CD14-positive monocyte (primary cell): ENCODE data around the gene PER2. TPM values are rescaled to one million over a fixed set of nuclear protein-coding genes. Genes with fewer than 3 reads are reported as not detected.
A peak's percentile ranks its signal among the peaks of the same experiment; 100 is the strongest.

Experiments
- DNase-seq, 3 donors: peaks; one replicate each; pipeline ENCODE4 v3.0.0-alpha.2; 2011 to 2022
- H2AFZ ChIP-seq: 2 replicates; pipeline ENCODE4 v1.6.0; 2012; ENCODE audit warnings: mild to moderate bottlenecking, low read depth, low read length, inconsistent platforms; ENCODE audit not compliant: insufficient read depth, poor library complexity, severe bottlenecking
- H3K27ac ChIP-seq, 2 donors: 1 replicate in 1 of 2; 2 replicates in 1 of 2; pipeline ENCODE4 v1.5.1; 2012 to 2013; ENCODE audit warnings: low read length in 2 of 2, control low read depth in 1 of 2, inconsistent platforms in 1 of 2, low read depth in 1 of 2, mild to moderate bottlenecking in 1 of 2
- H3K27me3 ChIP-seq, 2 donors: one replicate each; pipeline versions ENCODE4 v1.6.0 to v1.6.1; 2011 to 2013; ENCODE audit warnings: low read length in 2 of 2; ENCODE audit not compliant: control insufficient read depth in 2 of 2, insufficient read depth in 2 of 2
- H3K36me3 ChIP-seq, 2 donors: replicated peaks in 1 of 2; 1 replicate in 1 of 2; 2 replicates in 1 of 2; pipeline versions ENCODE4 v1.5.1 to v1.6.1; 2012 to 2013; ENCODE audit warnings: low read length in 2 of 2, control low read depth in 1 of 2, inconsistent platforms in 1 of 2, mild to moderate bottlenecking in 1 of 2; ENCODE audit not compliant: insufficient read depth in 2 of 2, control insufficient read depth in 1 of 2
- H3K4me1 ChIP-seq, 2 donors: 1 replicate in 1 of 2; 2 replicates in 1 of 2; pipeline versions ENCODE4 v1.5.1 to v1.6.1; 2012 to 2013; ENCODE audit warnings: low read length in 2 of 2, control low read depth in 1 of 2, inconsistent platforms in 1 of 2, mild to moderate bottlenecking in 1 of 2, moderate library complexity in 1 of 2; ENCODE audit not compliant: insufficient read depth in 2 of 2, control insufficient read depth in 1 of 2
- H3K4me2 ChIP-seq: replicated peaks from 2 replicates; pipeline ENCODE3; 2012; ENCODE audit warnings: low read length, moderate library complexity, mild to moderate bottlenecking; ENCODE audit not compliant: poor library complexity, severe bottlenecking; ENCODE audit errors: extremely low read depth
- H3K4me3 ChIP-seq, 3 experiments: fragments of 200-600 bp in 1 of 3; sonication (generic) in 1 of 3; replicated peaks in 1 of 3; 1 replicate in 2 of 3; 2 replicates in 1 of 3; pipeline ENCODE4 v1.5.1; 2011 to 2013; ENCODE audit warnings: low read length in 3 of 3, mild to moderate bottlenecking in 3 of 3, control low read depth in 2 of 3, low read depth in 2 of 3, inconsistent platforms in 1 of 3, moderate library complexity in 1 of 3
- H3K79me2 ChIP-seq: 2 replicates; pipeline ENCODE4 v1.6.0; 2012; ENCODE audit warnings: mild to moderate bottlenecking, control low read depth, inconsistent platforms, low read length, moderate library complexity; ENCODE audit not compliant: insufficient read depth
- H3K9ac ChIP-seq: 2 replicates; pipeline ENCODE4 v1.6.0; 2017; ENCODE audit warnings: low read length, mild to moderate bottlenecking; ENCODE audit not compliant: insufficient read depth, poor library complexity, severe bottlenecking
- H3K9me3 ChIP-seq, 2 donors: replicated peaks in 1 of 2; 1 replicate in 1 of 2; 2 replicates in 1 of 2; pipeline versions ENCODE4 v1.5.1 to v1.6.1; 2012 to 2013; ENCODE audit warnings: low read length in 2 of 2, control low read depth in 1 of 2; ENCODE audit not compliant: control insufficient read depth in 1 of 2, insufficient read depth in 1 of 2
- H4K20me1 ChIP-seq: 2 replicates; pipeline ENCODE4 v1.6.0; 2012; ENCODE audit warnings: mild to moderate bottlenecking, low read length, control low read depth, moderate library complexity; ENCODE audit not compliant: insufficient read depth
- H3K27ac Mint-ChIP-seq, 7 donors: one replicate each; pipeline ENCODE4 v1.8.0; 2020; ENCODE audit warnings: mild to moderate bottlenecking in 7 of 7, mixed read lengths in 7 of 7, moderate library complexity in 6 of 7, inconsistent platforms in 2 of 7
- H3K27me3 Mint-ChIP-seq, 3 donors: one replicate each; pipeline ENCODE4 v1.8.0; 2021 to 2022; ENCODE audit warnings: low read depth in 3 of 3, mild to moderate bottlenecking in 3 of 3, mixed read lengths in 3 of 3, moderate library complexity in 3 of 3, inconsistent platforms in 1 of 3
- H3K36me3 Mint-ChIP-seq, 2 donors: one replicate each; pipeline ENCODE4 v1.8.0; 2020; ENCODE audit warnings: mixed read lengths in 2 of 2, inconsistent platforms in 1 of 2, mild to moderate bottlenecking in 1 of 2
- H3K4me1 Mint-ChIP-seq: one replicate; pipeline ENCODE4 v1.8.0; 2020; ENCODE audit warnings: mild to moderate bottlenecking, mixed read lengths
- H3K4me3 Mint-ChIP-seq, 2 donors: one replicate each; pipeline ENCODE4 v1.8.0; 2020; ENCODE audit warnings: mild to moderate bottlenecking in 2 of 2, mixed read lengths in 2 of 2, moderate library complexity in 1 of 2
- H3K9me3 Mint-ChIP-seq, 7 donors: one replicate each; pipeline ENCODE4 v1.8.0; 2020 to 2022; ENCODE audit warnings: mixed read lengths in 7 of 7, mild to moderate bottlenecking in 6 of 7, moderate library complexity in 6 of 7, inconsistent platforms in 2 of 7
- CTCF ChIP-seq: fragments of 200-600 bp; IDR thresholded peaks from one replicate; pipeline ENCODE4 v1.8.0; 2022; ENCODE audit warnings: antibody characterized with exemption, mild to moderate bottlenecking
- WGBS: methylation state at CpG from one replicate; pipeline ENCODE4 v1.1.5; 2013; ENCODE audit warnings: missing lambda C conversion rate; ENCODE audit not compliant: insufficient coverage; 5-methylcytosine and 5-hydroxymethylcytosine counted together
- intact Hi-C, 2 donors: fragments of 100-400 bp; cut with micrococcal nuclease; formaldehyde crosslinking; loops; one replicate each; pipeline versions ENCODE4 v1.15.0 to v1.15.1; 2023
- polyA plus RNA-seq, 3 donors: library from polyadenylated mRNA; depleted of rRNA in 1 of 3; unstranded in 2 of 3; stranded (reverse) in 1 of 3; fragments of 300-500 nt in 2 of 3; fragments of >200 nt in 1 of 3; fragmentation: Illumina TruSeq in 2 of 3; gene quantifications; 1 replicate in 2 of 3; 2 replicates in 1 of 3; pipeline ENCODE4 v1.2.3, GENCODE V29; 2012 to 2021

The PER2 gene
- polyA plus RNA-seq, 3 donors = 1.6 to 5.6 (median 3.1) TPM

GRCh38 chr2:238305965-238306671, 17.7 kb upstream of the PER2 start:
- Mint-ChIP-seq H3K4me3 (peak overlapping the region in 1 of 2 donors; percentile 37), H3K9me3 (peaks cover 0 to 2% (median 0%) of the 10 kb centered on the region in 7 donors), H3K4me1 (no peaks in the 10 kb centered on the region), H3K27ac (no peak overlapping the region), H3K36me3 (no peaks in the 10 kb centered on the region), H3K27me3 (peaks cover 5 to 11% (median 8%) of the 10 kb centered on the region in 3 donors)
- Histone ChIP-seq H2AFZ (no peak overlapping the region), H3K4me2 (no peak overlapping the region), H4K20me1 (no peaks in the 10 kb centered on the region), H3K36me3 (no peaks in the 10 kb centered on the region), H3K4me1 (no peaks in the 10 kb centered on the region), H3K9me3 (no peaks in the 10 kb centered on the region), H3K27ac (no peak overlapping the region), H3K27me3 (no peaks in the 10 kb centered on the region), H3K79me2 (no peaks in the 10 kb centered on the region), H3K4me3 (no peak overlapping the region), H3K9ac (no peak overlapping the region)
- no peak for DNase-seq
- TF ChIP-seq CTCF = no peak
- WGBS = 80% methylated on average over 1 of the region's 11 CpGs
- intact Hi-C loops = no loop called here

- WGBS = 94% methylated on average over 8 of the region's 12 CpGs
- no peaks in the 10 kb centered on the region for H4K20me1 ChIP-seq
- no peak overlapping the region for H2AFZ ChIP-seq
- H3K36me3 ChIP-seq = no peaks in the 10 kb centered on the region
- DNase-seq = no peak
- H3K9ac ChIP-seq = no peak overlapping the region
- H3K9me3 ChIP-seq = no peaks in the 10 kb centered on the region
- peaks cover 8% of the 10 kb centered on the region in 3 donors for H3K27me3 Mint-ChIP-seq
- intact Hi-C loops = no loop called here
- no peak overlapping the region for H3K4me2 ChIP-seq
- H3K4me1 Mint-ChIP-seq = no peaks in the 10 kb centered on the region
- H3K9me3 Mint-ChIP-seq = peaks cover 0 to 2% (median 0%) of the 10 kb centered on the region in 7 donors
- no peak overlapping the region for H3K27ac Mint-ChIP-seq
- no peaks in the 10 kb centered on the region for H3K36me3 Mint-ChIP-seq
- H3K79me2 ChIP-seq = no peaks in the 10 kb centered on the region
- no peak overlapping the region for H3K27ac ChIP-seq
- H3K27me3 ChIP-seq = no peaks in the 10 kb centered on the region
- no peak overlapping the region for H3K4me3 Mint-ChIP-seq
- no peak overlapping the region for H3K4me3 ChIP-seq
- TF ChIP-seq CTCF = peak; percentile 14
- H3K4me1 ChIP-seq = no peaks in the 10 kb centered on the region
Observed at GRCh38 chr2:238305092-238305862, 16.9 kb upstream of the PER2 start.
